Ureter (tissue), 1 donor: ENCODE data around the gene MISP. TPM values are rescaled to one million over a fixed set of nuclear protein-coding genes. Genes with fewer than 3 reads are reported as not detected.
"Not testable (repeated sequence)": the region's sequence is repeated elsewhere in the genome, so short reads cannot be mapped to it uniquely, and the experiment has no call there.

Experiments
- DNase-seq: peaks from one replicate; pipeline ENCODE4 v3.0.0-alpha.2; 2020; ENCODE audit warnings: low spot score
- total RNA-seq: library from RNA; stranded (reverse); gene quantifications from one replicate; pipeline ENCODE4 v1.2.4, GENCODE V29; 2023
- donor health status: DM: yes; HTN: yes; CAD: no.

MISP gene, protein sequence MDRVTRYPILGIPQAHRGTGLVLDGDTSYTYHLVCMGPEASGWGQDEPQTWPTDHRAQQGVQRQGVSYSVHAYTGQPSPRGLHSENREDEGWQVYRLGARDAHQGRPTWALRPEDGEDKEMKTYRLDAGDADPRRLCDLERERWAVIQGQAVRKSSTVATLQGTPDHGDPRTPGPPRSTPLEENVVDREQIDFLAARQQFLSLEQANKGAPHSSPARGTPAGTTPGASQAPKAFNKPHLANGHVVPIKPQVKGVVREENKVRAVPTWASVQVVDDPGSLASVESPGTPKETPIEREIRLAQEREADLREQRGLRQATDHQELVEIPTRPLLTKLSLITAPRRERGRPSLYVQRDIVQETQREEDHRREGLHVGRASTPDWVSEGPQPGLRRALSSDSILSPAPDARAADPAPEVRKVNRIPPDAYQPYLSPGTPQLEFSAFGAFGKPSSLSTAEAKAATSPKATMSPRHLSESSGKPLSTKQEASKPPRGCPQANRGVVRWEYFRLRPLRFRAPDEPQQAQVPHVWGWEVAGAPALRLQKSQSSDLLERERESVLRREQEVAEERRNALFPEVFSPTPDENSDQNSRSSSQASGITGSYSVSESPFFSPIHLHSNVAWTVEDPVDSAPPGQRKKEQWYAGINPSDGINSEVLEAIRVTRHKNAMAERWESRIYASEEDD
- 2.4 TPM for total RNA-seq

DNA sequence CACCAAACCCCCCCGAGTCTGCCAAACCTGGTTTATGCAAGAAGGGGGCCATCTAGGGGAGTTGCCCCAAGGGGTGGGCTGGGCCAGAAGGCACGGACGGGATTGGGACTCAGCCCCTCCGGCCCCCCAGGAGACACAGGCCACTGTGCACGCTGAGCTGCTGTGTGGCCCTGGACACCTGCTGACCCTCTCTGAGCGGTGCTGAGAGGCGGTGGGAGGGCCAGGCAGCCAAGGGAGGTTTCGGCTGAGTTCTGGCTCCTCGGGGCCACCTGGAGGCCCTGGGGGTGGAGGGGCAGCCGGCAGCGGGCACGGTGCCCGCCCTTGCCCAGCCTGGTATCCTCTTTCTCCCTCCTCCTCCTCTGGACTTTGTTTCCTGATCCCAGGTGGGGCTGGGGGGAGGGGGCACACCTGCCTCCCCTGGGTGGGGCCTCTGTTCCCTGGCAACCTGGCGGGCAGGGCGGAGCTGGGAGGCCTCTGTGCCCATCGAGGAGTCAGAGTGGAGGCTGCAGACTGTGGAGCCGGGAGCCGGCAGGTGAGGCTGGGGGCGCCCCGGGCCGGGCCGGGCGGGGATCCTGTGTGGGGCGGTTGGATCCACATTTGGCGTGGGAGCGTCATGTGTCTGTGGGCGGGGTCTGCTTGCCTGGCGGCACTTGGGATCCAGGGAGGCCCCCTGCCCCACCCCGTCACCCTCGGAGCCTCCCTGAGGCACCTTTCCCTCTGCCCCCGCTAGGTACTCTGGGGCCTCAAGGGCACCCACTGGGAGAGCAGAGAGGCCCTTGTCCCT lies at the start of gene MISP:
MISP (plus strand) TSS at position 473 of the 784 bp plus-strand sequence. CDS start 5,835 bp downstream, outside the sequence.
- DNase-seq, result peak; percentile 65

DNA sequence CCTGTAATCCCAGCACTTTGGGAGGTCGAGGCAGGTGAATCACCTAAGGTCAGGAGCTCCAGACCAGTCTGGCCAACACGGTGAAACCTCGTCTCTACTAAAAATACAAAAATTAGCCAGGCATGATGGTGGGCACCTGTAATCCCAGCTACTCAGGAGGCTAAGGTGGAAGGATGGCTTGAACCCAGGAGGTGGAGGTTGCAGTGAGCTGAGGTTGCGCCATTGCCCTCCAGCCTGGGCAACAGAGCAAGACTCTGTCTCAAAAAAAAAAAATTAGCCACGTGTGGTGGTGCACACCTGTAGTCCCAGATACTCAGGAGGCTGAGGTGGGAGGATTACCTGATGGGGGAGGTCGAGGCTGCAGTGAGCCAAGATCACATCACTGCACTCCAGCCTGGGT lies 48.1 kb upstream of the MISP start:
- not testable (repeated sequence) for DNase-seq

DNA sequence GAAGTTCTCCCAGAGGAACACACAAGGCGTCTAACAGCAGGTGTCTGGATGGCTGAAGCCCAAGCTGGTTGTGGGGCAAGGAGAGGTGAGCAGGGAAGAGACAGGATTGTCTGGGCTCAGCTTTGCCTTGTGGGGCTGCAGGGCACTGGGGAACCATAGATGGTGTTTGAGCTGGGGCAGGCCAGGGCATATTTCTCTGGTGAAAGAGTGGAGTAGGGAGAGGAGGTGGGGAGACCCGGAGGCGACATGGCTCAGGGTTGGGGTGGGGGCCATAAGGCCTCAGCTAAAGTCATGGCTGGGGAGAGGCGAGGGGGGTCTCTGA lies 47.6 kb upstream of the MISP start:
- DNase-seq, result no peak

DNA sequence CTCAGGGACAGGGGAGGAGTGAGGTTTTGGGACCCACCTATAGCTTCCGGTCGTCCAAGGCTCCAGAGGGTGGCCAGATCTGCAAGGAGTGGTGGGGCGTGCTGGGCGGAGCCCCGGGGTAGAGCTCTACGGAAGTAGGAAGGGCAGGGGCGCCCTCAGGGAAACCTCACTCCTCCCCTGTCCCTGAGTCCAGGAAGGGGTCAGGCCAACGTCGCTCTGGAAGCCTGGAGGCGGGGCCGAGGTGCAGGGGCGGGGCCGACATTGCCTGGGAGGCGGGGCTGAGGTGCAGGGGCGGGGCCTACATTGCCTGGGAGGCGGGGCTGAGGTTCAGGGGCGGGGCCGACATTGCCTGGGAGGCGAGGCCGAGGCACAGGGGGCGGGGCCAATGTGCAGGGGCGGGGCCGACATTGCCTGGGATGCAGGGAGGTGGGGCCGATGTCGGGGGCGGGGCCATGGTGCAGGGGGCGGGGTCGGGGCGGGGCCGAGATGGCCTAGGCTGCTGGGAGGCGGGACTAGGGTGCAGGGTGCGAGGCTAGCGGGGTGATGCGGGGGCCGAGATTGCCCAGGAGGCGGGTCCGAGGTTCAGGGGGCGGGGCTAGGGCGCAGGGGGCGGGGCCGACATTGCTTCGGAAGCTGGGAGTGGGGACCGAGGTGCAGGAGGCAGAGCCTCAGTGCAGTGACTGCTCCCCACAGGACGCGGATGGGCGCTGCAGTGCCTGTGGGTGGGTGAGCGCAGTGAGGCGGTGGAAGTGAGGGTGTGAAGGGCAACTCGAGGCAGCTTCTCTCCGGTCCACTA lies 47.1 kb upstream of the MISP start:
- peak; percentile 70 for DNase-seq

DNA sequence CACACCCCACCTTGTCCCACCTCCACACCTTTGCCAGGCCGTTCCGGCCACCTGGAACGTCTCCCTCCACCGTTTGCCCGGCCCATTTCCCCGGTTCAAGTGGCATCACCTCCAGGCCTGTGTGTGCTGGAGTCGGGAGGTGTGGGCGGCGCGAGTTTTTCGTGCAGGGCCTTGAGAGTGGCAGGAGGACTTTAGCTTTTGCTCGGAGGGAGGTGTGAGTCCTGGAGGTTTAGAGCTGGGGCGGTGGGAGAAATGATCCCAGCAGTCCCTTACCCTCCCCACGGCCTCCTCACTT lies 46.5 kb upstream of the MISP start:
- no peak for DNase-seq

DNA sequence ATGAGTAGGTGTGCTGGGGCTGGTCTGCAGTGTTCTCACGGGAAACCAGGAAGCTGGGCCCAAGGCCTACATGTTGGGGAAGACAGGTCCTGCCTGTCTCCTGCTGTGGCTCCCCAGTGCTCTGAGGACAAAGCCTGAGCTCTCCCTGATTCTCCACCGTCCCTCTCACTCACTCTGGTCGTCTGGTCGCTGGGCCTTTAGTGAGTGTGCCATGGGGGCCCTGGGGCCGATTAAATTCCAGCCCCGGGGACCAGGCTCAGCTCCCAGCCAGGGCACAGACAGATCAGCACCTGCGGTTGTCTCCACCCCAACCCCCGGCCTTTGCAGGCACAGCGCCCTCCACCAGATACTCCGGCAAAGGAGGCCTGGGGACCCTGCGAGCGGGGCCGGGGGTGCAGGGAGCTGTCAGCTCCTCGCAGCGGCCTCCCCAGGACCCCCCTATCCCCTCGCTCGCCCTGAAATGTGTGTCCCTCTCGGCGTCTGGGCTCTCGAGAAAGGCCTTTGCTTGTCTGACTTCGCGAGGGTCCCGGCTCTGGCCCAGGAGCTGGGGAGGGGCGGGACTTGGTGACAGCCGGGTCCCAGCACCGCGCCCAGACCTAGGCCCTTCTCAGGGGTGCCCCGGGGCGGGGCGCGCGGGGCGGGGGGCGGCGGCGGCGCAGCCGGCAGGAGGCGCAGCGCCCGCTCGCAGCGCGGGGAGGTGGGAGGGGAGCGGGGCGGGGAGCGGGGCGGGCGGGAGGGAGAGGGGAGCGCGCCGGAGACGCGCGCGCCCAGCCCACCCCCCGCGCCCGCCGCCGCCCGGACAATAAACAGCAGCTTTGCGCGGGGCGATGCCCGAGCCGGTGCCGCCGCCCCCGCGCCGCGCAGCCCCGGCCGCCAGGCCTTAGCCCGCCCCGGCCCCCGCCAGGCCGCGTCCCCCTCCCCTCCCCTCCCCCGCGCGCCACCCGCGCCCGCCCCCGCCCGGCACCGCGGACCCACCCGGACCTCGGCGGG lies 42.5 kb upstream of the MISP start, which contains the start of gene PALM:
PALM (plus strand) TSS at position 782 of the 990 bp plus-strand sequence. CDS start 212 bp downstream, outside the sequence.
- no peak for DNase-seq

DNA sequence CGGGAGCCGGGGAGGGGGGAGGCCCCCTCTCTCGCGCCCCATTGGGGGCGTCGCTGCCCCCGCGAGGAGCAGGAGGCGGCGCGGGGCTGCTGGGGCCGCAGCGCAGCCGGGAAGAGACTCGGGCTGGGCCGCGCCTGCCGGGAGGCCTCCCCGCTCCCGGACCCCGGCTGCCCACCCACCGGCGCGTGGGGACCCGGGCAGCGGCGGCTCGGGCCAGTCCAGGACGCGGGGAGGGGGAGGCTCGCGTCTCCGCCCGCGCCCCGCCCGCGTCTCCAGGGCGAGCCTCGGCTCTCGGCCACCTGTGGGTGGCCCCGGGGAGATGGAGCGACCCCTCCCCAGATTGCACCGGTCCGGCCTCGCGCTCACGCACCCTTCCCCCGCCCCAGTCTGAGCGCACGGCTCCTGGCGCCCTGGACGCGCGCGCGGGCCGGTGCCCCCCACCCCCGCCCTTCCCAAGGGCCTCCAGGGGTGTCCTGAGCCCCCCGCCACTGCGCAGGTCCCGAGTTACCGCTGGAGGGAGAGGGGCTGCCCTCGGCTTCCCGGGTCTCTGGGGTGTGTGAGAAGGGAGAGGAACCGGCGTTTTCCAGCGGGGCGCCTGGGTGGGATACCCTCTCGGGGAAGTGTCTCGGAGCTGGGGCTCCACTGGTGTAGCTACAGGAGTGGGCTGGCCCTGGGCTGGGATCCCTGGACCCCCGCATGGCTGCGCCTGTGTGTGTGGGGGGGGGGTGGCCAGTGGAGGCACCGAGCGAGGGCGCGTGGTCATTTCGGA lies 41.5 kb upstream of the MISP start:
- DNase-seq, result no peak

DNA sequence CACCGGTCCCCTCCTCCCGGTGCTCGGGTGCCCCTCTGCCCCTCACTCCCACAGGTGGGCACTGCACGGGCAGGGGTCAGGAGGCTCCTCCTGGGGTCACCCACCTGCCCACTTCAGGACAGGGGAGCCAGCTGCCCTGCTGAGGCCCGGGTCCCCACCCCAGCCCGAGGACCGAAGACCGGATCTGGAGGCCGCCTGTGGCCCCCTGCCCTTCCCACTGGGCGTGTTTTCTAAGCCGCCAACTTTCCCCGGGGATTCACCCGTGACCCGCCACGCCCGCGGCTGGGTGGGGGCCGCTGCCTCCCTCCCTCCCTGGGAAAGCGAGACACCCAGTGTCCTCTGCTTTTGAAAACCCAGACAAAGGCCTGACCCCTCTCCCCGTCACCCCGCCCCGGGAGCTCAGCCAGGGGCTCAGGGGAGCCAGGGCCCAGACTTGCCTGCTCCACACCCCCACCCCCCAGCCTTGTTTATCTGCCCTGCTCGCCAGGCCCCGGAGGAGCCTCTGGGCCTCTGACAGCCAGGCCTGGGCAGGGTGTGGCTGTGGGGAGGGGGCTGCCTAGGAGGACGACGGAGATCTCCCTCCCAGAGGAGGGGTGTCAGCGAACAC lies 40.8 kb upstream of the MISP start:
- no peak for DNase-seq

DNA sequence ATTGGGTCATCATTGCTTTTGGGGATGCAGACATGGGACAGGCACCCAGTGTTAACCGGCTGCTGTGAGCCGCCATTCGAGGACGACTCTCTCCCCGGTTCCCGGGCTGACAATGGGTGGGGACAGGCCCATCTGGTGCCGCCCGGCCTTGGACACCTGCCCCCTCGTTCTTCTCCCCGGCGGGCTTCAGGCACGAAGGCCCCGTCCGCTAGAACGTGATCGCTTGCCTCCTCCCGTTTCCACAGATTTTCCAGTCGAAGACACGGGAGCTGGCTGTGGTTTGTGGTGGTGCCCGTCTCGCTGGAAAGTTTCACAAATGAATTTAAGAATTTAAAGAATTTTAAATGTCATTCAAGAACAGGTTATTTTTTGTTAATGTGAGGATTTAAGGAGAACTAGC lies 40.1 kb upstream of the MISP start:
- DNase-seq, result no peak

DNA sequence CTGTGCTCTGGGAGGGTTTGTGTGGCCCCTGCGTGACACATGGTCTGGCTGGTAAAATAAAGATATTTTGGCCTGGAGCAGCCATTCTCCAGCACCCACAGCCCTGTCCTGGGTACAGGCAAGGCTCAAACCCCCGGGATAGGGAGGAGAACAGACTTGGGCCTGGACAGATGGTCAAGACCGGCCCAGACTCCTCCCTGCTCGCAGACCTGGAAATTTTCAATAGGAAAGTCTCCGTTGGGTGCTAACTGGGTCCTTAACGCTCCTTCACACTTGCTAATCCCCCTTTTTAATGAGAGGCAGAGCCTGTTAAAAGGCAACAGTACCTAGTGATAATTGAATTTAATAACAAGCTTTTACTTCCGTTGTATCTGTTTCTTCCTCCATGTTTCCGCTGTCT lies 39.7 kb upstream of the MISP start:
- no peak for DNase-seq

DNA sequence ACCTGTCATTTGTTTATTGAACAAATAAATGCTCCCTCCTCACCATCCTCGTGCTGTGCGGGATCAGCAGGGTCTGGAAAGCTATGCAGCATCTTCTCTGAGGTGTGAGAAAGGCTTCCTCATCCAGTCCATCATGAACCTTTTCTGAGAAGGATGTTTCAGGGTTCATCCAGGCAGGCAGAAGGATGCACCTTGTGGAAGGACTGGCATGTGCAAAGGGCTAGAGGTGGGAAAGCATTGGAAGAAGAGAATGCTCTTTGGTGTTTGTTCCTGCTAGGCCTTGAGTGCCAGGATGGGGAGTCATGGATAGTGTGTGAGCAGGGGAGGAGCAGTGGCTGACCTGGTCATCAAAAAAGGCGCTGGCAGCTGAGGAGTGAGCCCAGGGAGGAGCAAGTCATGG lies 35.6 kb upstream of the MISP start:
- no peak for DNase-seq

DNA sequence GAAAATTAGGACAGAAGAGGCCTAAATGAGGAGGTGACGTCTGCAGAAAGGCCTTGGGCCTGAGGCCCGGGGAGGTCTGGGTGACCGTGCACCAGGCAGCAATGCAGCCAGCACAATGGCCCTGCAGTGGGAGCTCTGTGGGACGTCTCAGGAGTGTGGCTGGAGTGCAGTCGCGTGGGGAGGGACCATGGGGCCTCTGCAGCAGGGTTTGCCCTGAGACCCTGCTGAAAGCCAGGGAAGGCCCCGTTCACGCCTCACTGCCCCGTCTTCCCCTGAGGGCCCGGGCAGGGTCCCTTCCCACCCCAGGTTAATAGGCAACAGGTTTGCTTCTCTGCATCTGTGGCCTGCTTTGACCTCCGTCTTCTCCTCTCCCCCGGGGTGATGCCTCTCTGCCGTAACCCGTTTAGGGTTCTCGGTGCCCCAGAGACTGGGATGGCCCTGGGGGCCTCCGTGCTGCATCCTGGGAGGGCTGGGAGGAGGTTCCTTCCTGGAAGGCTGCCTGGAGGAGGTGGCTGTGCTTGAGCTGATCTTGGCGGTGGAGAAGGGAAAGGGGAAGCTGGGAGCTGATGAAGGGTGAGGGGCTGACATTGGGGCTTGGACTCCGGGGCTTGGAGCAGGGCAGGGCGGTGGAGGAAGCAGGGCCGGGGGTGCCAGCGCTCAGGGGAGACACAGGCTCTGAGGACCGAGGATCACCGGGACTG lies 32.5 kb upstream of the MISP start:
- no peak for DNase-seq

DNA sequence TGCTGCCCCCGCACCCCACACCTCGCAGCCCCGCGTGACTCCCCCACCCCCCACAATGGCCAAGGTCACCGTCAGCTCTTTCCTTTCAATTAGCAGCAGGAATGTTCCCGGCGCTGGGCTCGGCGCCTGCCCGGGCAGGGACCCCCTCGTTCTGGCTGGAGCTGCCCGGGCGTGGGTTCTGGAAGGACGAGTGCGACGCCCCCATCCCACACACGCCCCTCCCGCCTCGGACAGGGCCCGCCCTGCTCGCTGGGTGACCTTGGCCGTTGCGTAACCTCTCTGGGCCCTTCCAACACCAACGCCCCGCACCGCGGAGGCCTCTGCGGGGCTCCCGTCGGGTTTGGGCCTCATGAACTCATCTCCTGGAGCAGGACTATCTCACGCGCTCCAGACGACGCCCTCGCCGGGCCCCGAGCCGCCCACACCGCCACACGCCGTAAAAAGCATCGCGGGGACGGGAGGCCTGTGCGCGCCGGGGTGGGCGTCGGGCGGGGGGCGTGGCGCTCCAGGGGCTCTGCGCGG lies 31.9 kb upstream of the MISP start:
- DNase-seq, result peak; percentile 69

DNA sequence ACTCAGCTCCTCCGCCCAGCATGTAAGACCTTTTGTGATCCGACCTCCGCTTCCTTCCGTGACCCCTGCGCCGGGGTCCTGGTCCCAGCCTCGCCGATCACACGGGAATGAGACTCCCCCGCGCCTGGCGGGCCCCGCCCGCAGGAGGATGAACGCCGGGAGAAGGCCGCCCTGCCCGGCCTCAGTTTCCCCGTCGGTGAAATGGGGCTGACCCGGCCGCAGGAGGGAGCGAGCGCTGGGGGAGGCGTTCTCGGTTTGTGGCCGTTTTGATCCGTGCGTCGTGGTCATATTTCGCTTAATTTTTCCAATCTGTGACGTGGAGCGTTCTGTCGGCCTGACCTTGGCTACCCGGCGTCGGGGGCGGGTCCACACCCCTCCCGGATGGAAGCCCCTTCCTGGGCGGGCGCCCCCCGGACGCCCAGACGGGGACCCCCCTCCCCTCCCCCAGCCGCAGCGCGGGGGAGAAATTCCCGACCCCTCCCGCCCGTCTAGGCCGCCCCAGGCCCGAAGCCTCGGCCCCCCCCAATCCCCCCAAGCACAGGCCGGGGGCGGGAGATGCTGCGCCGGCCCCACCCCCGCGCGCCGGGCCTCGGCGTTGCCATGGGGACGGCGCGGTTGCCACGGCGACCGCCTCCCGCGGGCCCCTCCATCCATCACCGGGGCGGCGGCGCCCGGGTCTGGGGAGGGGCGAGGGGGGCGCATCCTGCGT lies 31.1 kb upstream of the MISP start:
- DNase-seq, result no peak

DNA sequence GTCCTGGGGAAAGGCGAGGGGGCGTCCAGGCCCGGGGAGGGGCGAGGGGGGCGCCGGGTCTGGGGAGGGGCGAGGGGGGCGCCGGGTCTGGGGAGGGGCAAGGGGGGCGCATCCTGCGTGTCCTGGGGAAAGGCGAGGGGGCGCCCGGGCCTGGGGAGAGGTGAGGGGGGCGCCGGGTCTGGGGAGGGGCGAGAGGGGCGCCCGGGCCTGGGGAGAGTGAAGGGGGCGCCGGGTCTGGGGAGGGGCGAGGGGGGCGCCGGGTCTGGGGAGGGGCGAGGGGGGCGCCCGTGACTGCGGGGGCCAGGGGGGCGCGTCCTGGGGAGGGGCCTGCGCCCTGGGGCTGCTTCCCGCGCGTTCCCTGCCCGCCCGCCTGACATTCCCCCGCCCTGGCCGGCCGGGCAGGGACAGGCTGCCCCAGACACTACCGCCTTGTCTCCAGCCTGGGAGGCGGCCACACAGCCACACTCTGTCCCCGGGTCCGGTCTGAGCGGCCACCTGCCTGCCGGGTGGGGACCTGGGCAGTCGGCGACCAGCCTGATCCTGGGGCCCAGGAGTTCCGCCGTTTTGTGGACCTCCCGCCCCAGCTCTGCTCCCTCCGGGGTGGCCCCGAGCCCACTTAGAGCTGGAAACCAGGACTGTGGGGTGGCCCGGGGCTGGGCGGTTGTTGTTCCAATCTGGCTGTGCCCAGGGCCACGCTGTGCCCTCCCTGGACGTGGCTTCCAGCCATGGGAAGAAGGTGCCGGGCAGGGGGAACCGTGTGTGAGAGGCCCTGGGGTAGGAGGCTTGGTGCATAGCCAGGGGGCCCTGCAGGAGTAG lies 30.4 kb upstream of the MISP start:
- no peak for DNase-seq

DNA sequence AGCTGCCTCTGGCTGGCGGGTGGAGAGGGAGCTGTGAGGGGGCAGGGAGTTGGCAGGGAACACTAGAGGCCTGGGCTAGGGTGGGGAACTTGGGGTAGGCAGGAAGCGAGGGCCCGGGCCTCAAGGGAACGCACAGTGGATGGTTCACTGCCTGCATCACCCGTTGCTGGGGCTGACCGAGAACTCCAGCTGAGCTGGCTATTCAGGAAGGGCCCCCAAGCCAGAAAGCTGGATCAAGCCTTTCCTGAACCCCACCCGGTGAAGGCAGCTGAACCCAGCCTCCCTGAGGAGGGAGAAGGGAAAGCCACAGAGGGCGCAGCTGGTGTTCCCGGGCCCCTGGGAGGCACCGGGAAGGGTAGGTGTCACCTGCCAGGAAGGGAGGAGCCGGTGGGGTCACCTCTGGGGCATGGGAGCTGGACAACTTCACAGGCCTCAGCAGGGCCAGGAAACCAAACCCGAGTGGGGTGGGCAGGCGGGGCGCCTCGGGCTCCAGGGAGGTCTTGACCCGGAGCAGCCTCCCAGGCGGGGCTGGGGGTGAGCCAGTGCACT lies 28.3 kb upstream of the MISP start:
- DNase-seq, result no peak

DNA sequence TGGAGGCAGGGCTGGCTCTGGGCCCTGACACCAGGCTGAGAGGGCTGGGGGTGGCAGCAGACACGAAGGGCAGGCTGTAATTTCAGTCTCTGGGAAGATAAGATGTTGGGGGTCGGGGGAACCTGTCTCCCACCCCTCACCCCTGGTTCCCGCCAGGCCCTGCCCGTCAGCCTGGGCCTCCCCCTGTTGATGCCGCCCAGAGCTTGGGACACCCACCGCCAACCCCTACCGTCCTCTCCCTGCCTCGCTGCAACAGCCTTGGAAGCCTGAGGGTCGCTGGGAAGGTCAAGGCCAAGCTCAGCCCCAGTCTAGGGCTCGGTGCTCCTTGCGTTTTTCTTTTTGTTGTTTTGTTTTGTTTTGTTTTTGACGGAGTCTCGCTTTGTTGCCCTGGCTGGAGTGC lies 27.7 kb upstream of the MISP start:
- no peak for DNase-seq
